Measurements from ENCODE around the gene GPSM1.
A peak's percentile ranks its signal among the peaks of the same experiment; 100 is the strongest.
"Not testable (repeated sequence)": the region's sequence is repeated elsewhere in the genome, so short reads cannot be mapped to it uniquely, and the experiment has no call there.

The GPSM1 gene

GRCh38 chr9:136319244-136319643 lies 8.1 kb upstream of the GPSM1 start:
- not testable (repeated sequence) for DNase-seq

GRCh38 chr9:136319955-136320354 lies 7.4 kb upstream of the GPSM1 start:
- DNase-seq = not testable (repeated sequence)

- not testable (repeated sequence) for DNase-seq
These were observed 6.4 kb upstream of the GPSM1 start for GRCh38 chr9:136320972-136321371.

GRCh38 chr9:136321561-136321960 lies 5.8 kb upstream of the GPSM1 start:
- no peak for DNase-seq

GRCh38 chr9:136322756-136323330 lies 4.5 kb upstream of the GPSM1 start:
- no peak for DNase-seq

- no peak for DNase-seq
These were observed 4.0 kb upstream of the GPSM1 start for GRCh38 chr9:136323371-136323789.

GRCh38 chr9:136324501-136325300 lies 2.6 kb upstream of the GPSM1 start:
- DNase-seq = no peak

- no peak for DNase-seq
These were observed 2.0 kb upstream of the GPSM1 start for GRCh38 chr9:136325358-136325757.

- DNase-seq = no peak
These were observed 1.1 kb upstream of the GPSM1 start for GRCh38 chr9:136326061-136326760.

- DNase-seq = no peak
These were observed 507 bp upstream of the GPSM1 start for GRCh38 chr9:136326761-136327303.

- DNase-seq = no peak
These were observed 777 bp downstream of the GPSM1 start for GRCh38 chr9:136328011-136328621.

- peak in 1 of 2 donors; percentile 41 for DNase-seq
These were observed 1.3 kb downstream of the GPSM1 start for GRCh38 chr9:136328622-136329041.

GRCh38 chr9:136329211-136329627 lies 1.9 kb downstream of the GPSM1 start:
- no peak for DNase-seq

- DNase-seq = no peak
These were observed 2.5 kb downstream of the GPSM1 start for GRCh38 chr9:136329636-136330405.

- DNase-seq = no peak
These were observed 3.2 kb downstream of the GPSM1 start for GRCh38 chr9:136330406-136330990.

- no peak for DNase-seq
These were observed 3.7 kb downstream of the GPSM1 start for GRCh38 chr9:136331030-136331429.

- DNase-seq = no peak
These were observed 4.5 kb downstream of the GPSM1 start for GRCh38 chr9:136331556-136332481.

GRCh38 chr9:136332482-136332983 lies 5.2 kb downstream of the GPSM1 start:
- no peak for DNase-seq

- DNase-seq = no peak
These were observed 5.7 kb downstream of the GPSM1 start for GRCh38 chr9:136333045-136333444.

- no peak for DNase-seq
These were observed 6.1 kb downstream of the GPSM1 start for GRCh38 chr9:136333486-136333885.
